Measurements from ENCODE around the gene TXN.
"Not testable (repeated sequence)": the region's sequence is repeated elsewhere in the genome, so short reads cannot be mapped to it uniquely, and the experiment has no call there.

The TXN gene

DNA sequence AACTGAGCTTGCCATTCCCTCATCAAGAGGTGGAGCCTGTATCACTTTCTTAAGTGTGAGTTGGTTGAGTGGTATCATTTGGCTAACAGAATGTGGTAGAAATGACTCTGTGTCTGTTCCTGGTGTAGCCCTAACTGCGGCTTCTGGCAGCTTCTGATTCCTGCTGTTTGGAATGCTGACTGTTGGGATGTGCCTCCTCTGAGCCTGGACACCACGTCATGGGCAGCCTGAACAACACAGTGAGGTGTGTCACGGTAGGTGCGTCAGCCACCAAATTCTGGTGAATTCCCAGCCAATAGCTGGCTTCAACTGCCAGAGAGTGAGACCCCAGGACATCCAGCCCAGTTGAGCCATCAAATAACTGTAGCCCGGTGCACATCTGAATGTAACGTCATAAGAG, 42.2 kb downstream of the TXN start:
- Histone ChIP-seq H3K27ac (ENCODE audit: insufficient read depth, low read depth, low read length, poor library complexity, severe bottlenecking) (no peak overlapping the region), H3K27me3 (ENCODE audit: control insufficient read depth, insufficient read depth, low read length, poor library complexity, severe bottlenecking) (no peaks in the 10 kb centered on the region), H3K9me3 (ENCODE audit: control insufficient read depth, low read length) (no peaks in the 10 kb centered on the region), H3K36me3 (ENCODE audit: control insufficient read depth, insufficient read depth, low read length) (no peaks in the 10 kb centered on the region), H3K4me1 (ENCODE audit: control insufficient read depth, insufficient read depth, low read length) (no peaks in the 10 kb centered on the region), H3K4me3 (ENCODE audit: insufficient read depth, low read depth, low read length) (no peak overlapping the region)
- WGBS, 2 experiments = 88 to 94% methylated on average over 6 of the region's 6 CpGs

DNA sequence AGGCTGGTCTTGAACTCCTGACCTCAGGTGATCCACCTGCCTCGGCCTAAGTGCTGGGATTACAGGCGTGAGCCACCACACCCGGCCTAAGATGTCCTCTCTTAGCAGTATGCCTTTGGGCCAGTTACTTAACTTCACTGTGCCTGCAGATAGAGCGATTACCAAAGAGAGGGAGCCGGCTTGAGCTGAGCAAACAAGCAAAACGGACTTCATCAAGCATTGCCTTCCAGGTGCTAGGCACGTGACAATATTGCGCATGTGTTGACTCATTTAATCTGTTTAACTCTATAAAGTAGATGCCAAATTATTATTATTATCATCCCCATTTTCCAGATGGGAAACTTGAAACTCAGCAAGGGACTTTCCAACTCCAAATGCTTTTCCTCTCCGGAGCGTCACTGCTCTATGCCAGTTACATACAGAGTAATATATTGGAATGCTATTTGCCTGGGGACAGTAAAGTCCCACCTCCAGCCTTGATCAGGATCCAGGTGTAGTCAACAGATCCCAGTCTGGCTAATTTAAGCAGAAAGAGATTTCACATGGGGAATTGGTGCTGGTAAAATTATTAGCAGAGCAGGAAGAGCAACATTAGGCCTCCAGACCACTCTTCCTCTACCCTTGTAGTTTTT, 42.8 kb downstream of the TXN start:
- H3K4me3 ChIP-seq (ENCODE audit: insufficient read depth, low read depth, low read length) = no peak overlapping the region

DNA sequence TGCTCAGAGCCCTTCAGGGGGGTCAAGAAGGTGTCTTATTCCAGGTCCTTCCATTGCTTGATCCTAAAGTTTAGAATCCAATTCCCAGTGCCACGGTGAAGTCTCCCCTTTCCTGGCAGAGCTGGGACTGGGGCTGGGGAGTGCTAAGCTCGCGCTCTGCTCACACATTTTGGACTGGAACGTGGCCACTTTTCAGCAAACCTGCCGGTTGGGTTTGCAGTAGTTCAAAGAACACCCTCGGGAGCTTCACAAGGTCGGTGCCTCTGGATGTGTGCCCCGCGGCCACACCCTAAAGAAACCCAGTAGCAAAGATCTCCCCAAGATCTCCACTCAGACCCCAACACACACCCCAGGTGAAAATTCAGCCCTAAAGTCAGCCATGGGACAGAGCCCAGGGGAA, 48.3 kb downstream of the TXN start, which contains the start of gene C9orf152:
TSS of gene C9orf152 (minus strand) at position 129 of the 400 bp plus-strand sequence. CDS start 580 bp downstream, outside the sequence.
- Histone ChIP-seq H3K27ac (ENCODE audit: insufficient read depth, low read depth, low read length, poor library complexity, severe bottlenecking) (no peak within 1 kb of the TSS), H3K4me1 (ENCODE audit: control insufficient read depth, insufficient read depth, low read length) (no peaks in the 10 kb centered on the region), H3K9me3 (ENCODE audit: control insufficient read depth, low read length) (no peaks in the 10 kb centered on the region), H3K4me3 (ENCODE audit: insufficient read depth, low read depth, low read length) (no peak within 1 kb of the TSS), H3K27me3 (ENCODE audit: control insufficient read depth, insufficient read depth, low read length, poor library complexity, severe bottlenecking) (no peaks in the 10 kb centered on the region), H3K36me3 (ENCODE audit: control insufficient read depth, insufficient read depth, low read length) (no peaks in the 10 kb centered on the region)
- WGBS, 2 experiments = 88 to 94% methylated on average over 9 of the region's 9 CpGs

More for the DNA sequence above, 42.8 kb downstream of the TXN start:
- no peaks in the 10 kb centered on the region for H3K36me3 ChIP-seq (ENCODE audit: control insufficient read depth, insufficient read depth, low read length)
- no peaks in the 10 kb centered on the region for H3K4me1 ChIP-seq (ENCODE audit: control insufficient read depth, insufficient read depth, low read length)
- H3K9me3 ChIP-seq (ENCODE audit: control insufficient read depth, low read length) = no peaks in the 10 kb centered on the region
- no peak overlapping the region for H3K27ac ChIP-seq (ENCODE audit: insufficient read depth, low read depth, low read length, poor library complexity, severe bottlenecking)
- 93 to 95% methylated on average over 10 of the region's 10 CpGs for WGBS, 2 experiments
- no peaks in the 10 kb centered on the region for H3K27me3 ChIP-seq (ENCODE audit: control insufficient read depth, insufficient read depth, low read length, poor library complexity, severe bottlenecking)

DNA sequence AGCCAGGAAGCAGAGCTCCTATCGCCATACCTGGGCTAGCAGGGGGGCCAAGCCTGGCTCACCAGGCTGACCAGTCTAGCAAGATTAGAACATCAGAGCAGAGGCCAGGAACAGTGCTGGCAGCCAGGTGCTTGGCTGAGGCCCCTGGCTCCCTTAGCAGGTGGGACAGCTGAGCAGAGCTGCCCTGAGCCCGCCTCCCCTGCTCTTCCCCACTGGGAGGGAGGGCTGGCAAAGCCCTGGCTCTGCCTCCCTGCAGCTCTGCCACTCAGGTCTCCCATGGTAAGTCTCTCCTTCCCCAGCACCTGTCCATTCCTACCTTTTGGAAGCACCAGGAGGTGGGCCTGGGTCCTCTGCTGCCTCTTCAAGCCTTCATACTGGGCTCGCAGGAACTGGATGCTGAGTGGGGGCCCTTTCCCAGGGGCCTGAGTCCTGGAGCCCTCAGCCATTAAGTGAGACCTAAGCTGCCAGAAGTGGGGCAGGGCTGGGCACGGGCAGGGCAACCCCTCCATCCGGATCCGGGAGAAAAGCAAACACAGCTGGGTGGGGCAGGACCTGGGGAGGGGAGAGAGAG, 49.2 kb downstream of the TXN start:
- Histone ChIP-seq H3K27ac (ENCODE audit: insufficient read depth, low read depth, low read length, poor library complexity, severe bottlenecking) (no peak overlapping the region), H3K4me1 (ENCODE audit: control insufficient read depth, insufficient read depth, low read length) (no peaks in the 10 kb centered on the region), H3K4me3 (ENCODE audit: insufficient read depth, low read depth, low read length) (no peak overlapping the region), H3K27me3 (ENCODE audit: control insufficient read depth, insufficient read depth, low read length, poor library complexity, severe bottlenecking) (no peaks in the 10 kb centered on the region), H3K36me3 (ENCODE audit: control insufficient read depth, insufficient read depth, low read length) (no peaks in the 10 kb centered on the region), H3K9me3 (ENCODE audit: control insufficient read depth, low read length) (no peaks in the 10 kb centered on the region)
- WGBS, 2 experiments = 76 to 77% methylated on average over 6 of the region's 6 CpGs

DNA sequence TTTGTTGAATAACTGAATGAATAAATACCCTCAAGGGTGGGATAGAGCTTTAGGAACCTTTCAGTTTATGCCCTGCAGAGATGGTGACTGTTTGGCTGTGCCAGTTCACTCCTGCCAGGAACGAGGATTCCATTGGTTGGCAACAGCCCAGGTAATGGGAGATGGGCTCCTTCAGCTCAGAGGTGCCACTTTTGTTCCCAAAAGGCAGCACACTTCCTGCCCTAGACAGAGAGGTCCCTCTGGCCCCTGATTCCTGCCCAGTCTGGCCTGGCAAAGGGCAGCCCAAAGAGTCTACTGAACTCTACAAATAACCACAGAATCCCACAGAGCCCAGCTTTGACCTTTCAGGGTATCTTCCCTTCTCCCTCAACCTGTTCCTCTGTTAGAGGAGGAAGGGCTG, 49.9 kb downstream of the TXN start:
- Histone ChIP-seq H3K27ac (ENCODE audit: insufficient read depth, low read depth, low read length, poor library complexity, severe bottlenecking) (no peak overlapping the region), H3K4me1 (ENCODE audit: control insufficient read depth, insufficient read depth, low read length) (no peaks in the 10 kb centered on the region), H3K36me3 (ENCODE audit: control insufficient read depth, insufficient read depth, low read length) (no peaks in the 10 kb centered on the region), H3K4me3 (ENCODE audit: insufficient read depth, low read depth, low read length) (no peak overlapping the region), H3K9me3 (ENCODE audit: control insufficient read depth, low read length) (no peaks in the 10 kb centered on the region), H3K27me3 (ENCODE audit: control insufficient read depth, insufficient read depth, low read length, poor library complexity, severe bottlenecking) (no peaks in the 10 kb centered on the region)
- 89 to 91% methylated on average over 1 of the region's 1 CpG for WGBS, 2 experiments

DNA sequence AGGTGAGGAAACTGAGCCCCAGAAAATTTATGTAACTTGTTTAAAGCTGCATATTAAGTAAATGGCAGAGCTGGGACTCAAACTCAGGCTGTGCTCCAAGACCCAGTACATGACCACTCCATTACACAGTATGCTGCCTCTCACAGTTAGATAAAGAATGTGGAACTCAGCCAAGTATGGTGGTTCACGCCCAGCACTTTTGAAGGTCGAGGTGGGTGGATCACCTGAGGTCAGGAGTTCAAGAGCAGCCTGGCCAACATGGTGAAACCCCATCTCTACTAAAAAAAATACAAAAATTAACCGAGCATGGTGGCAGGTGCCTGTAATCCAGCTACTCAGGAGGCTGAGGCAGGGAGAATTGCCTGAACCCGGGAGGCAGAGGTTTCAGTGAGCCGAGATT, 50.7 kb downstream of the TXN start:
- not testable (repeated sequence) for H3K4me1 ChIP-seq (ENCODE audit: control insufficient read depth, insufficient read depth, low read length); H3K27ac ChIP-seq (ENCODE audit: insufficient read depth, low read depth, low read length, poor library complexity, severe bottlenecking); H3K36me3 ChIP-seq (ENCODE audit: control insufficient read depth, insufficient read depth, low read length); H3K27me3 ChIP-seq (ENCODE audit: control insufficient read depth, insufficient read depth, low read length, poor library complexity, severe bottlenecking); H3K9me3 ChIP-seq (ENCODE audit: control insufficient read depth, low read length); H3K4me3 ChIP-seq (ENCODE audit: insufficient read depth, low read depth, low read length)
- WGBS, 2 experiments = 89 to 92% methylated on average over 5 of the region's 5 CpGs

DNA sequence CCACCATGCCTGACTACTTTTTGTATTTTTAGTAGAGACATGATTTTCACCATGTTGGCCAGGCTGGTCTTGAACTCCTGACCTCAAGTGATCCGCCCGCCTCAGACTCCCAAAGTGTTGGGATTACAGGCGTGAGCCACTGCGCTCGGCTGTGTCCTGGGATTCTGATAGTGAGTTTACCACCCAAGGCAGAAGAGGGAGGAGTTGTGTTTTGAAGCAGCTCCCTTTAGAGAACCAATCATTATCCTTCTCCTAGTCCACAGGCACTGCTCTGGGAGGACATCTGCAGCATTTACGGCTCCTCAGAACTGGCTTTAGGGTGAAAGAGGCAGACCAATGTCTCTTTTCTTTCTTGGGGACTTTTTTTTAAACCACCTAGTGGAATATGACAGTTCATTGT, 54.1 kb downstream of the TXN start:
- Histone ChIP-seq H3K4me1 (ENCODE audit: control insufficient read depth, insufficient read depth, low read length) (no peaks in the 10 kb centered on the region), H3K27ac (ENCODE audit: insufficient read depth, low read depth, low read length, poor library complexity, severe bottlenecking) (no peak overlapping the region), H3K36me3 (ENCODE audit: control insufficient read depth, insufficient read depth, low read length) (no peaks in the 10 kb centered on the region), H3K4me3 (ENCODE audit: insufficient read depth, low read depth, low read length) (no peak overlapping the region), H3K9me3 (ENCODE audit: control insufficient read depth, low read length) (no peaks in the 10 kb centered on the region), H3K27me3 (ENCODE audit: control insufficient read depth, insufficient read depth, low read length, poor library complexity, severe bottlenecking) (no peaks in the 10 kb centered on the region)
- 88 to 91% methylated on average over 6 of the region's 6 CpGs for WGBS, 2 experiments

DNA sequence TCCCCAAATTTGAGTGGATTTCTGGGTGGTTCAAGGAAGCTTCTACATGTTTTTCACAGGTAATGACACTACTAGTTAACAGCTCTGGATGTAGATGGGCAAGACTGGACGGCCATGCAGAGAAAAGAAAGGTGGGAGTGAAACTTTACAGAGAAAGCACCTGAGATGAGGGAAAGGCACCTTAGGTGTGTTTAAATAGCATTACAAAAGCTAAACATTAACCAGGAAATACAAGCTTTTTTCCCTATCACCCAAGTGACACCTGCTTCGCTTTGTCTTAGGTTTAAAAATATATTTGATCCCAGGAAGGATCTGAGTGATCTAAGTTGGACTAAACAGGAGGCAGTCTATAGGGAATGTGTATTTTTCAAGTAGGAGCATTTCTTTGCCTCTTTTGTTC, 56.7 kb downstream of the TXN start:
- Histone ChIP-seq H3K27ac (ENCODE audit: insufficient read depth, low read depth, low read length, poor library complexity, severe bottlenecking) (no peak overlapping the region), H3K4me3 (ENCODE audit: insufficient read depth, low read depth, low read length) (no peak overlapping the region), H3K27me3 (ENCODE audit: control insufficient read depth, insufficient read depth, low read length, poor library complexity, severe bottlenecking) (no peaks in the 10 kb centered on the region), H3K9me3 (ENCODE audit: control insufficient read depth, low read length) (no peaks in the 10 kb centered on the region), H3K36me3 (ENCODE audit: control insufficient read depth, insufficient read depth, low read length) (no peaks in the 10 kb centered on the region), H3K4me1 (ENCODE audit: control insufficient read depth, insufficient read depth, low read length) (no peaks in the 10 kb centered on the region)
- 97% methylated on average over 2 of the region's 2 CpGs; no CpG with 5 or more reads in 1 of the 2 experiments for WGBS, 2 experiments

DNA sequence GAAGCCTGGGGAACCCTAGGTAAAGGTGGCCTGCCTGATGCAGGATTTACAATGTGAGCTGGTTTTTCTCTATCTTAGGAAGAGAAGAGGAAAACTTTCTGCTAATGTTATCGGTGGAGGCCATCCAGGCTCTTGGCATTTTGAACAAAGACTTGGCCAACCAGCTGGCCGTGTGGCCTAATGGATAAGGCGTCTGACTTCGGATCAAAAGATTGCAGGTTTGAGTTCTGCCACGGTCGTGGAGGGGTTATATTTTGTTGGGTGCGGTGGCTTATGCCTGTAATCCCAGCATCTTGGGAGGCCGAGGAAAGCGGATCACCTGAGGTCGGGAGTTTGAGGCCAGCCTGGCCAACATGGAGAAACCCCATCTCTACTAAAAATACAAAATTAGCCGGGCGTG, 58.0 kb downstream of the TXN start:
- Histone ChIP-seq H3K27me3 (ENCODE audit: control insufficient read depth, insufficient read depth, low read length, poor library complexity, severe bottlenecking) (no peaks in the 10 kb centered on the region), H3K27ac (ENCODE audit: insufficient read depth, low read depth, low read length, poor library complexity, severe bottlenecking) (no peak overlapping the region), H3K9me3 (ENCODE audit: control insufficient read depth, low read length) (no peaks in the 10 kb centered on the region), H3K36me3 (ENCODE audit: control insufficient read depth, insufficient read depth, low read length) (no peaks in the 10 kb centered on the region), H3K4me3 (ENCODE audit: insufficient read depth, low read depth, low read length) (no peak overlapping the region), H3K4me1 (ENCODE audit: control insufficient read depth, insufficient read depth, low read length) (no peaks in the 10 kb centered on the region)
- WGBS, 2 experiments = 92 to 95% methylated on average over 10 to 12 of the region's 12 CpGs

DNA sequence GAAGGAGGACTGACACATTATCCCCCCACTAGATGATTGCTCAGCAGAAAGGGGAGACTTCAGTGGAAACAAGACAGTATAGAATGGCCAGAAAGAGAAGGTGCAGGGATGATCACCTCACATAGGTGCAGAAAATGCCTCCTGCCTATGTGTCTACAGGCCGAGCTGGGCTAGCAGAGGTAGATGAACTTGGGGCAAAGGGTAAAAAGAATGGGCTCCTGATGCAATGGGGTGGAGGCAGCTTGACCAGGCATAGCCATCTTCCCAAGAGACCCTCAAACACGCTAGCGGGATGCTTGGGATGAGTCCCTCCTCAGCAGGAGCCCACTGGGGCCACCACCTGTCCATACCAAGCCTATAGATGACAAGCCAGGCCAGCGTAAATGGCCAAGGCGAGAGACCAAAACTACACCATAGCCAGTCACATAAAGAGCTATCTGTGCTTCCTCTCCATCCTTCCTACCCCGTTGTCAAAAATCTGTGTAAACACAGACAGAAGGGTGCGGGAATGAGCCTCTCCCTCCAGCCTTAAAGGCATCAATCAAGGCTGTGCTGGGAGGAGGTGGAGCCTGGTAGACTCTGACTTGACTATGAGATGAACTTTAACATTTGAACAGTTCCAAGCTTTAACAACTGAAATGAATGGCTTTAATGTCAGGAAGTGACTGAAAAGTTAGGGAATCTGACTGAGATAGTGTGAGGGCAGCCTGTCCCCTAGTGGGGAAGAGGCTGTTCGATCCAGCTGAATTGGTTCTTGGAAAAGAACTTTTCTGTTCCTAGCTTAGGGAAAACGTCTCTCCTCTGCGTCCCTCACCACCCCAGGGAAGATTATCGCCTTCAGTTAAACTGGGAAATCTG, 58.7 kb downstream of the TXN start:
- no peaks in the 10 kb centered on the region for H3K36me3 ChIP-seq (ENCODE audit: control insufficient read depth, insufficient read depth, low read length)
- H3K27ac ChIP-seq (ENCODE audit: insufficient read depth, low read depth, low read length, poor library complexity, severe bottlenecking) = no peak overlapping the region
- no peaks in the 10 kb centered on the region for H3K4me1 ChIP-seq (ENCODE audit: control insufficient read depth, insufficient read depth, low read length)
- no peak overlapping the region for H3K4me3 ChIP-seq (ENCODE audit: insufficient read depth, low read depth, low read length)
- WGBS, 2 experiments = 88 to 90% methylated on average over 11 of the region's 11 CpGs
- H3K9me3 ChIP-seq (ENCODE audit: control insufficient read depth, low read length) = no peaks in the 10 kb centered on the region
- no peaks in the 10 kb centered on the region for H3K27me3 ChIP-seq (ENCODE audit: control insufficient read depth, insufficient read depth, low read length, poor library complexity, severe bottlenecking)

All from ectodermal cell (in vitro differentiated cells).